ENCODE results near the gene HDAC7. TPM values are rescaled to one million over a fixed set of nuclear protein-coding genes. Genes with fewer than 3 reads are reported as not detected.

The HDAC7 gene
- total and polyA plus RNA-seq, 2 experiments from 2014 or later = 41.3 to 60.1 TPM

DNA sequence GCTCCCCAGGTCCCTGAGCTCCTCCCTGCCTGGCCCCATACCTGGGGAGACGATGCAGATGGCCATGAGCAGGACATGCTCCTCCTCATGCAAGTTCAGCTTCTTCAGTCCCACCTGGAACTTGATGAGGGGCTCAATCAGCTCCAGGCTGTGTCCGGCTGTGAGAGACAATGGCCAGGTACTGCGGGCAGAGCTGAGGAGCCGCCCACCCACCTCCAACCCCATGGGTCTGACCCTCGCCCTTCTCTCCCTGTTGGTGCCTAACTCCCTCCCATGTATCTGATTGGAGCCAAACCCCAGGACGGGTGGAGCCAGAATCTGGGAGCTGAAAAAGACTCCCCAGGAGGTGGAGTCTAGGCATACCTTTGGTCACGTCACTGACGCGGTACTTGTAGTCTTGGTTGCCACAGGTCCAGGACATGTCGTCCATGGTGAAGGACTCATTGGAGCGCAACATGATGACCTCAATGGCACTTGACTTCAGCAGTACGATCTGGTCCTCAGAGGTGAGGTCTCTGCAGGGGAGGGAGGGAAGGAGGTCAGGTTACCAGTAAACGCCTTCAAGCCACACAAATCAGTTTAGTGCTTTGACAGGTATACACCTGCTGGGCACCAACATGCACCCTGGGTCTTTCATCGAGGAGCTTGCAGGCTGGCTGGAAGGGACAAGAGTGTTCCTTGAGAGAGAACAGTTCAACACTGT lies 26.7 kb upstream of the HDAC7 start:
- Histone ChIP-seq H3K79me2 (replicated peaks; ENCODE audit: insufficient read depth) (no peaks in the 10 kb centered on the region), H3F3A (replicated peaks; ENCODE audit: low read depth) (no peaks in the 10 kb centered on the region), H4K20me1 (replicated peaks; ENCODE audit: insufficient read depth) (no peaks in the 10 kb centered on the region; the same call in none of the 2 replicates), H3K4me2 (no peak overlapping the region), H3K4me3 (no peak overlapping the region), H2AFZ (no peak overlapping the region), H3K27me3 (ENCODE audit: insufficient read depth) (no peaks in the 10 kb centered on the region), H3K9me2 (ENCODE audit: insufficient read depth) (peaks cover 3% of the 10 kb centered on the region), H3K36me3 (ENCODE audit: insufficient read depth) (no peaks in the 10 kb centered on the region), H3K4me1 (ENCODE audit: insufficient read depth) (no peaks in the 10 kb centered on the region), H3K27ac (ENCODE audit: low read depth) (no peak overlapping the region)
- H3K36me3 Mint-ChIP-seq (ENCODE audit: low read depth) = no peaks in the 10 kb centered on the region; the same call in 2 of the 3 replicates
- TF ChIP-seq JUNB (IDR thresholded peaks at IDR 0.05; ENCODE audit: unreplicated experiment) (no peak), POLR2AphosphoS5 (IDR thresholded peaks at IDR 0.05; ENCODE audit: low read depth) (no peak)
- TF ChIP-seq, protein P1, sequence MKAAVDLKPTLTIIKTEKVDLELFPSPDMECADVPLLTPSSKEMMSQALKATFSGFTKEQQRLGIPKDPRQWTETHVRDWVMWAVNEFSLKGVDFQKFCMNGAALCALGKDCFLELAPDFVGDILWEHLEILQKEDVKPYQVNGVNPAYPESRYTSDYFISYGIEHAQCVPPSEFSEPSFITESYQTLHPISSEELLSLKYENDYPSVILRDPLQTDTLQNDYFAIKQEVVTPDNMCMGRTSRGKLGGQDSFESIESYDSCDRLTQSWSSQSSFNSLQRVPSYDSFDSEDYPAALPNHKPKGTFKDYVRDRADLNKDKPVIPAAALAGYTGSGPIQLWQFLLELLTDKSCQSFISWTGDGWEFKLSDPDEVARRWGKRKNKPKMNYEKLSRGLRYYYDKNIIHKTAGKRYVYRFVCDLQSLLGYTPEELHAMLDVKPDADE (IDR thresholded peaks at IDR 0.05) = no peak
- TF ChIP-seq, protein P2, sequence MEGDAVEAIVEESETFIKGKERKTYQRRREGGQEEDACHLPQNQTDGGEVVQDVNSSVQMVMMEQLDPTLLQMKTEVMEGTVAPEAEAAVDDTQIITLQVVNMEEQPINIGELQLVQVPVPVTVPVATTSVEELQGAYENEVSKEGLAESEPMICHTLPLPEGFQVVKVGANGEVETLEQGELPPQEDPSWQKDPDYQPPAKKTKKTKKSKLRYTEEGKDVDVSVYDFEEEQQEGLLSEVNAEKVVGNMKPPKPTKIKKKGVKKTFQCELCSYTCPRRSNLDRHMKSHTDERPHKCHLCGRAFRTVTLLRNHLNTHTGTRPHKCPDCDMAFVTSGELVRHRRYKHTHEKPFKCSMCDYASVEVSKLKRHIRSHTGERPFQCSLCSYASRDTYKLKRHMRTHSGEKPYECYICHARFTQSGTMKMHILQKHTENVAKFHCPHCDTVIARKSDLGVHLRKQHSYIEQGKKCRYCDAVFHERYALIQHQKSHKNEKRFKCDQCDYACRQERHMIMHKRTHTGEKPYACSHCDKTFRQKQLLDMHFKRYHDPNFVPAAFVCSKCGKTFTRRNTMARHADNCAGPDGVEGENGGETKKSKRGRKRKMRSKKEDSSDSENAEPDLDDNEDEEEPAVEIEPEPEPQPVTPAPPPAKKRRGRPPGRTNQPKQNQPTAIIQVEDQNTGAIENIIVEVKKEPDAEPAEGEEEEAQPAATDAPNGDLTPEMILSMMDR (conservative IDR thresholded peaks at IDR 0.05; ENCODE audit: low read depth in 2 of 2) = no peak
- no peak overlapping the region for H3K27ac Mint-ChIP-seq
- no peak overlapping the region for H3K4me3 Mint-ChIP-seq
- DNase-seq (ENCODE audit: low spot score) = no peak
- ATAC-seq = no peak
- no peaks in the 10 kb centered on the region for H3K9me3 Mint-ChIP-seq
- peaks cover 35% of the 10 kb centered on the region for H3K4me1 Mint-ChIP-seq
- peaks cover 19% of the 10 kb centered on the region for H3K27me3 Mint-ChIP-seq (ENCODE audit: insufficient read depth, low read depth, poor library complexity)

DNA sequence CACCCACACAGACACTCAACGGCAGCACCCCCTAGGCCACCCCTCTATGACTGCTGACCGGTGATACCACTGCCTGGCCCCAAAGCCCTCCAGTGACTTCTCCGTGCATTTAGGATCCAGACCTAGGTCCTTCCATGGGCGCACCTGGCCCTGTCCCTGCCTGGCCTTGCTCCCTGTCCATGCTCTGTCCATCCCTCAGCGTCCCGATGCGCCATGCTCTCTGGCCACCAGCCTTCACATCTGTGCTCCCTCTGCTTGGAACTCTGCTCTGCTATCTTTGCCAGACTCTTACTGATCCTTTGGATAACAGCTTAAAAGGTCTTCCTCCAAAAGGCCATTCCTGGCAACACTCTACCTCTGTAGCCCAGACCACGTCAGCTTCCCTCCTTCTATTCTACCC lies 25.4 kb upstream of the HDAC7 start:
- Histone ChIP-seq H3K4me1 (ENCODE audit: insufficient read depth) (no peaks in the 10 kb centered on the region), H3K9me2 (ENCODE audit: insufficient read depth) (peaks cover 3% of the 10 kb centered on the region), H3K4me2 (no peak overlapping the region), H3K4me3 (no peak overlapping the region), H4K20me1 (replicated peaks; ENCODE audit: insufficient read depth) (no peaks in the 10 kb centered on the region; the same call in none of the 2 replicates), H3K27ac (ENCODE audit: low read depth) (no peak overlapping the region), H2AFZ (no peak overlapping the region), H3K36me3 (ENCODE audit: insufficient read depth) (no peaks in the 10 kb centered on the region), H3K79me2 (replicated peaks; ENCODE audit: insufficient read depth) (no peaks in the 10 kb centered on the region), H3F3A (replicated peaks; ENCODE audit: low read depth) (no peaks in the 10 kb centered on the region), H3K27me3 (ENCODE audit: insufficient read depth) (no peaks in the 10 kb centered on the region)
- no peak overlapping the region for H3K27ac Mint-ChIP-seq
- TF ChIP-seq EZH2 (IDR thresholded peaks at IDR 0.05; ENCODE audit: low read depth, unreplicated experiment) = no peak
- TF ChIP-seq JUNB (IDR thresholded peaks at IDR 0.05; ENCODE audit: unreplicated experiment) = no peak
- no peak for ATAC-seq
- H3K36me3 Mint-ChIP-seq (ENCODE audit: low read depth) = no peaks in the 10 kb centered on the region; the same call in 2 of the 3 replicates
- no peak overlapping the region for H3K4me3 Mint-ChIP-seq
- no peaks in the 10 kb centered on the region for H3K9me3 Mint-ChIP-seq
- peaks cover 17% of the 10 kb centered on the region for H3K27me3 Mint-ChIP-seq (ENCODE audit: insufficient read depth, low read depth, poor library complexity)
- DNase-seq (ENCODE audit: low spot score) = no peak
- H3K4me1 Mint-ChIP-seq = peaks cover 22% of the 10 kb centered on the region

Measured in GM23338 (cell line).